ENCODE results near the gene TECPR2. TPM values are rescaled to one million over a fixed set of nuclear protein-coding genes. Genes with fewer than 3 reads are reported as not detected.

The TECPR2 gene
- total RNA-seq, 1 donor from 2014 or later, result 24.5 TPM

GRCh38 chr14:102484316-102484715, 121.6 kb downstream of the TECPR2 start:
- H3K4me1 Mint-ChIP-seq (ENCODE audit: low read depth, unreplicated experiment), result no peaks in the 10 kb centered on the region
- no peak overlapping the region for H3K27ac Mint-ChIP-seq (ENCODE audit: unreplicated experiment)
- H3K9me3 Mint-ChIP-seq (ENCODE audit: unreplicated experiment), result peaks cover 2% of the 10 kb centered on the region
- peaks cover 16% of the 10 kb centered on the region for H3K36me3 Mint-ChIP-seq (ENCODE audit: unreplicated experiment)
- no peak for DNase-seq
- TF ChIP-seq CTCF (IDR thresholded peaks at IDR 0.05; ENCODE audit: partially characterized antibody, unreplicated experiment), result no peak
- H3K27me3 Mint-ChIP-seq (ENCODE audit: unreplicated experiment), result peaks cover 3% of the 10 kb centered on the region
- H3K4me3 Mint-ChIP-seq (ENCODE audit: unreplicated experiment), result no peak overlapping the region

- Mint-ChIP-seq H3K4me3 (ENCODE audit: unreplicated experiment) (no peak overlapping the region), H3K27me3 (ENCODE audit: unreplicated experiment) (peaks cover 3% of the 10 kb centered on the region), H3K27ac (ENCODE audit: unreplicated experiment) (no peak overlapping the region), H3K36me3 (ENCODE audit: unreplicated experiment) (peaks cover 16% of the 10 kb centered on the region), H3K4me1 (ENCODE audit: low read depth, unreplicated experiment) (no peaks in the 10 kb centered on the region), H3K9me3 (ENCODE audit: unreplicated experiment) (peaks cover 2% of the 10 kb centered on the region)
- TF ChIP-seq CTCF (IDR thresholded peaks at IDR 0.05; ENCODE audit: partially characterized antibody, unreplicated experiment), result no peak
- no peak for DNase-seq
Observed at GRCh38 chr14:102485693-102486512, 123.2 kb downstream of the TECPR2 start.

- DNase-seq, result no peak
- Mint-ChIP-seq H3K36me3 (ENCODE audit: unreplicated experiment) (peaks cover 16% of the 10 kb centered on the region), H3K4me3 (ENCODE audit: unreplicated experiment) (no peak overlapping the region), H3K9me3 (ENCODE audit: unreplicated experiment) (peaks cover 3% of the 10 kb centered on the region), H3K4me1 (ENCODE audit: low read depth, unreplicated experiment) (no peaks in the 10 kb centered on the region), H3K27me3 (ENCODE audit: unreplicated experiment) (peaks cover 3% of the 10 kb centered on the region), H3K27ac (ENCODE audit: unreplicated experiment) (no peak overlapping the region)
- TF ChIP-seq CTCF (IDR thresholded peaks at IDR 0.05; ENCODE audit: partially characterized antibody, unreplicated experiment), result no peak
Observed at GRCh38 chr14:102486513-102487203, 123.9 kb downstream of the TECPR2 start.

- H3K27me3 Mint-ChIP-seq (ENCODE audit: unreplicated experiment), result peaks cover 3% of the 10 kb centered on the region
- no peaks in the 10 kb centered on the region for H3K4me1 Mint-ChIP-seq (ENCODE audit: low read depth, unreplicated experiment)
- H3K4me3 Mint-ChIP-seq (ENCODE audit: unreplicated experiment), result no peak overlapping the region
- no peak for DNase-seq
- no peak overlapping the region for H3K27ac Mint-ChIP-seq (ENCODE audit: unreplicated experiment)
- TF ChIP-seq CTCF (IDR thresholded peaks at IDR 0.05; ENCODE audit: partially characterized antibody, unreplicated experiment), result no peak
- H3K9me3 Mint-ChIP-seq (ENCODE audit: unreplicated experiment), result peaks cover 3% of the 10 kb centered on the region
- H3K36me3 Mint-ChIP-seq (ENCODE audit: unreplicated experiment), result peaks cover 15% of the 10 kb centered on the region
Observed at GRCh38 chr14:102487204-102487577, 124.5 kb downstream of the TECPR2 start.

- TF ChIP-seq CTCF (IDR thresholded peaks at IDR 0.05; ENCODE audit: partially characterized antibody, unreplicated experiment), result no peak
- no peaks in the 10 kb centered on the region for H3K4me1 Mint-ChIP-seq (ENCODE audit: low read depth, unreplicated experiment)
- peaks cover 1% of the 10 kb centered on the region for H3K9me3 Mint-ChIP-seq (ENCODE audit: unreplicated experiment)
- no peaks in the 10 kb centered on the region for H3K36me3 Mint-ChIP-seq (ENCODE audit: unreplicated experiment)
- H3K27me3 Mint-ChIP-seq (ENCODE audit: unreplicated experiment), result peaks cover 3% of the 10 kb centered on the region
- DNase-seq, result peak; percentile 10
- H3K4me3 Mint-ChIP-seq (ENCODE audit: unreplicated experiment), result no peak overlapping the region
- H3K27ac Mint-ChIP-seq (ENCODE audit: unreplicated experiment), result no peak overlapping the region
Observed at GRCh38 chr14:102490456-102490855, 127.7 kb downstream of the TECPR2 start.
